Glutamatergic neuron (in vitro differentiated cells): ENCODE measurements around the gene ARMC12. TPM values are rescaled to one million over a fixed set of nuclear protein-coding genes. Genes with fewer than 3 reads are reported as not detected.

ENCODE experiments used
- DNase-seq: peaks from one replicate; pipeline ENCODE4 v3.0.0; 2022
- H3K27ac Mint-ChIP-seq: one replicate; pipeline ENCODE4 v1.8.0; 2020; ENCODE audit warnings: mild to moderate bottlenecking, mixed read lengths, inconsistent platforms; ENCODE audit not compliant: unreplicated experiment
- H3K27me3 Mint-ChIP-seq: one replicate; pipeline ENCODE4 v1.8.0; 2020; ENCODE audit warnings: mild to moderate bottlenecking, moderate library complexity, mixed read lengths, inconsistent platforms; ENCODE audit not compliant: unreplicated experiment
- H3K36me3 Mint-ChIP-seq: one replicate; pipeline ENCODE4 v1.8.0; 2020; ENCODE audit warnings: mild to moderate bottlenecking, mixed read lengths, inconsistent platforms; ENCODE audit not compliant: unreplicated experiment
- H3K4me1 Mint-ChIP-seq: one replicate; pipeline ENCODE4 v1.8.0; 2020; ENCODE audit warnings: mild to moderate bottlenecking, low read depth, mixed read lengths, inconsistent platforms; ENCODE audit not compliant: unreplicated experiment
- H3K4me3 Mint-ChIP-seq: one replicate; pipeline ENCODE4 v1.8.0; 2020; ENCODE audit warnings: mild to moderate bottlenecking, mixed read lengths, inconsistent platforms; ENCODE audit not compliant: unreplicated experiment
- H3K9me3 Mint-ChIP-seq: one replicate; pipeline ENCODE4 v1.8.0; 2020; ENCODE audit warnings: mild to moderate bottlenecking, moderate library complexity, mixed read lengths, inconsistent platforms; ENCODE audit not compliant: unreplicated experiment
- CTCF ChIP-seq: fragments of 200-600 bp; sonication (generic); IDR thresholded peaks from one replicate; pipeline ENCODE4 v1.5.0; 2021; ENCODE audit not compliant: partially characterized antibody, unreplicated experiment
- total RNA-seq: library from RNA; stranded (reverse); fragmentation: NEBNext Ultra II Directional; extraction: Animal tissue kit (Norgen Biotek cat#: 25700); gene quantifications from one replicate; pipeline ENCODE4 v1.2.1, GENCODE V29; 2021; ENCODE audit not compliant: unreplicated experiment

ARMC12 gene
- total RNA-seq, 1 donor from 2014 or later: 2.6 TPM

GRCh38 chr6:35706468-35706867 is 30.4 kb upstream of the ARMC12 start:
- H3K27ac Mint-ChIP-seq: no peak overlapping the region
- no peak for DNase-seq
- H3K27me3 Mint-ChIP-seq: no peaks in the 10 kb centered on the region
- no peaks in the 10 kb centered on the region for H3K4me1 Mint-ChIP-seq
- peaks cover 3% of the 10 kb centered on the region for H3K9me3 Mint-ChIP-seq
- TF ChIP-seq CTCF: no peak
- no peak overlapping the region for H3K4me3 Mint-ChIP-seq
- peaks cover 13% of the 10 kb centered on the region for H3K36me3 Mint-ChIP-seq

GRCh38 chr6:35707714-35708407 is 29.0 kb upstream of the ARMC12 start:
- no peak for DNase-seq
- Mint-ChIP-seq H3K27me3 (no peaks in the 10 kb centered on the region), H3K27ac (no peak overlapping the region), H3K4me3 (no peak overlapping the region), H3K36me3 (peaks cover 9% of the 10 kb centered on the region), H3K4me1 (no peaks in the 10 kb centered on the region), H3K9me3 (peaks cover 3% of the 10 kb centered on the region)
- TF ChIP-seq CTCF: no peak

GRCh38 chr6:35708585-35708984 is 28.2 kb upstream of the ARMC12 start:
- H3K27me3 Mint-ChIP-seq: no peaks in the 10 kb centered on the region
- H3K27ac Mint-ChIP-seq: no peak overlapping the region
- peaks cover 9% of the 10 kb centered on the region for H3K36me3 Mint-ChIP-seq
- H3K9me3 Mint-ChIP-seq: peaks cover 3% of the 10 kb centered on the region
- TF ChIP-seq CTCF: no peak
- H3K4me1 Mint-ChIP-seq: peaks cover 4% of the 10 kb centered on the region
- no peak overlapping the region for H3K4me3 Mint-ChIP-seq
- no peak for DNase-seq

- no peaks in the 10 kb centered on the region for H3K36me3 Mint-ChIP-seq
- H3K4me3 Mint-ChIP-seq: no peak overlapping the region
- no peak for TF ChIP-seq CTCF
- no peaks in the 10 kb centered on the region for H3K9me3 Mint-ChIP-seq
- H3K4me1 Mint-ChIP-seq: peaks cover 7% of the 10 kb centered on the region
- no peak for DNase-seq
- H3K27ac Mint-ChIP-seq: no peak overlapping the region
- no peaks in the 10 kb centered on the region for H3K27me3 Mint-ChIP-seq
Observed at GRCh38 chr6:35710241-35710847, 26.5 kb upstream of the ARMC12 start.

GRCh38 chr6:35711731-35712130 is 25.1 kb upstream of the ARMC12 start:
- Mint-ChIP-seq H3K27ac (no peak overlapping the region), H3K36me3 (no peaks in the 10 kb centered on the region), H3K27me3 (peaks cover 2% of the 10 kb centered on the region), H3K4me1 (peaks cover 7% of the 10 kb centered on the region), H3K9me3 (no peaks in the 10 kb centered on the region), H3K4me3 (no peak overlapping the region)
- no peak for DNase-seq
- no peak for TF ChIP-seq CTCF
